ENCODE measurements around the gene FRMD8. TPM values are rescaled to one million over a fixed set of nuclear protein-coding genes. Genes with fewer than 3 reads are reported as not detected.
A peak's percentile ranks its signal among the peaks of the same experiment; 100 is the strongest.

Gene FRMD8
- total RNA-seq, 1 experiment from 2014 or later: 51.1 TPM

- no TSS peak for BruUV-seq (replicated peaks)
- H3K4me1 ChIP-seq (ENCODE audit: insufficient read depth, low read length, poor library complexity, severe bottlenecking): no peaks in the 10 kb centered on the region
- no peak overlapping the region for H3K27ac ChIP-seq (ENCODE audit: low read depth, low read length, poor library complexity, severe bottlenecking)
- DNase-seq (ENCODE audit: low spot score): no peak
- no peaks in the 10 kb centered on the region for H3K27me3 ChIP-seq (replicated peaks; ENCODE audit: insufficient read depth, low read depth, low read length, poor library complexity)
- no peaks in the 10 kb centered on the region for H3K9me3 ChIP-seq (ENCODE audit: low read depth, low read length, poor library complexity, severe bottlenecking)
- TF ChIP-seq EZH2 (IDR thresholded peaks at IDR 0.05; ENCODE audit: borderline replicate concordance, low read depth, low read length, poor library complexity, severe bottlenecking) (no peak), CTCF (conservative IDR thresholded peaks at IDR 0.05; ENCODE audit: low read depth, low read length) (no peak)
- H3K36me3 ChIP-seq (ENCODE audit: insufficient read depth, low read length, poor library complexity, severe bottlenecking): peaks cover 47% of the 10 kb centered on the region
- CTCF ChIA-PET: interaction anchor here (0.7 kb wide), 2 partner anchors 18 to 231 kb away, joined by 3 to 4 read pairs; partner anchors contain the start of genes FAU and MRPL49
- intact Hi-C loops (cut with micrococcal nuclease; ENCODE audit: unreplicated experiment): no loop called here
- POLR2A ChIA-PET (ENCODE audit: low non-redundant PET): no interaction called here
- H3K4me3 ChIP-seq (ENCODE audit: low read depth, low read length, poor library complexity, severe bottlenecking): no peak overlapping the region
Measured at GRCh38 chr11:65353376-65353775, 33.1 kb upstream of the FRMD8 start.

- Histone ChIP-seq H3K27me3 (replicated peaks; ENCODE audit: insufficient read depth, low read depth, low read length, poor library complexity) (no peaks in the 10 kb centered on the region), H3K36me3 (ENCODE audit: insufficient read depth, low read length, poor library complexity, severe bottlenecking) (peaks cover 42% of the 10 kb centered on the region), H3K4me3 (ENCODE audit: low read depth, low read length, poor library complexity, severe bottlenecking) (peak overlapping the region; percentile 71), H3K9me3 (ENCODE audit: low read depth, low read length, poor library complexity, severe bottlenecking) (no peaks in the 10 kb centered on the region), H3K4me1 (ENCODE audit: insufficient read depth, low read length, poor library complexity, severe bottlenecking) (no peaks in the 10 kb centered on the region), H3K27ac (ENCODE audit: low read depth, low read length, poor library complexity, severe bottlenecking) (no peak overlapping the region)
- BruUV-seq (replicated peaks): no TSS peak
- DNase-seq (ENCODE audit: low spot score): no peak
- POLR2A ChIA-PET (ENCODE audit: low non-redundant PET): interaction anchor here (0.7 kb wide), 1 partner anchor 122 kb away, joined by 10 read pairs; no protein-coding TSS in a partner anchor
- TF ChIP-seq CTCF (conservative IDR thresholded peaks at IDR 0.05; ENCODE audit: low read depth, low read length): no peak
- TF ChIP-seq EZH2 (IDR thresholded peaks at IDR 0.05; ENCODE audit: borderline replicate concordance, low read depth, low read length, poor library complexity, severe bottlenecking): no peak
- CTCF ChIA-PET: no interaction called here
- intact Hi-C loops (cut with micrococcal nuclease; ENCODE audit: unreplicated experiment): no loop called here
Measured at GRCh38 chr11:65353900-65354264, 32.6 kb upstream of the FRMD8 start.

- TF ChIP-seq CTCF (conservative IDR thresholded peaks at IDR 0.05; ENCODE audit: low read depth, low read length): no peak
- TF ChIP-seq EZH2 (IDR thresholded peaks at IDR 0.05; ENCODE audit: borderline replicate concordance, low read depth, low read length, poor library complexity, severe bottlenecking): no peak
- DNase-seq (ENCODE audit: low spot score): peak; percentile 99
- no peaks in the 10 kb centered on the region for H3K4me1 ChIP-seq (ENCODE audit: insufficient read depth, low read length, poor library complexity, severe bottlenecking)
- H3K27me3 ChIP-seq (replicated peaks; ENCODE audit: insufficient read depth, low read depth, low read length, poor library complexity): no peaks in the 10 kb centered on the region
- intact Hi-C loops (cut with micrococcal nuclease; ENCODE audit: unreplicated experiment): no loop called here
- POLR2A ChIA-PET (ENCODE audit: low non-redundant PET): interaction anchor here (0.7 kb wide), 1 partner anchor 122 kb away, joined by 10 read pairs; no protein-coding TSS in a partner anchor
- peaks cover 38% of the 10 kb centered on the region for H3K36me3 ChIP-seq (ENCODE audit: insufficient read depth, low read length, poor library complexity, severe bottlenecking)
- BruUV-seq (replicated peaks): no TSS peak
- CTCF ChIA-PET: no interaction called here
- no peaks in the 10 kb centered on the region for H3K9me3 ChIP-seq (ENCODE audit: low read depth, low read length, poor library complexity, severe bottlenecking)
- H3K27ac ChIP-seq (ENCODE audit: low read depth, low read length, poor library complexity, severe bottlenecking): peak within 1 kb of the TSS; percentile 55
- peak within 1 kb of the TSS; percentile 71 for H3K4me3 ChIP-seq (ENCODE audit: low read depth, low read length, poor library complexity, severe bottlenecking)
Measured at GRCh38 chr11:65354265-65355012, 32.0 kb upstream of the FRMD8 start, which contains the start of gene TIGD3. Gene TIGD3 (plus strand): TSS chr11:65354751. CDS start chr11:65355809, 1,058 bp downstream.

All from A673 (cell line).